HG03354 (cell line): ENCODE results near the gene HK1.
A peak's percentile ranks its signal among the peaks of the same experiment; 100 is the strongest.
"Not testable (repeated sequence)": the region's sequence is repeated elsewhere in the genome, so short reads cannot be mapped to it uniquely, and the experiment has no call there.

ENCODE experiments used
- ATAC-seq: cut with Tn5 transposase; IDR thresholded peaks from one replicate; pipeline ENCODE4 v1.9.1; 2021; ENCODE audit warnings: mild to moderate bottlenecking; ENCODE audit not compliant: unreplicated experiment, poor library complexity, severe bottlenecking

Gene HK1

GRCh38 chr10:69434926-69435325 lies 156.6 kb downstream of the HK1 start:
- no peak for ATAC-seq

GRCh38 chr10:69435966-69436520 lies 157.7 kb downstream of the HK1 start:
- ATAC-seq, result no peak

- no peak for ATAC-seq
Measured at GRCh38 chr10:69437321-69438259, 159.3 kb downstream of the HK1 start.

- ATAC-seq, result no peak
Measured at GRCh38 chr10:69438536-69439349, 160.4 kb downstream of the HK1 start.

- ATAC-seq, result no peak
Measured at GRCh38 chr10:69439350-69439739, 161.0 kb downstream of the HK1 start.

- ATAC-seq, result no peak
Measured at GRCh38 chr10:69439813-69440506, 161.7 kb downstream of the HK1 start.

GRCh38 chr10:69443354-69443753 lies 165.1 kb downstream of the HK1 start:
- no peak for ATAC-seq

- no peak for ATAC-seq
Measured at GRCh38 chr10:69445041-69445440, 166.7 kb downstream of the HK1 start.

GRCh38 chr10:69446229-69446628 lies 167.9 kb downstream of the HK1 start:
- ATAC-seq, result no peak

GRCh38 chr10:69446650-69447151 lies 168.4 kb downstream of the HK1 start:
- ATAC-seq, result no peak

- ATAC-seq, result no peak
Measured at GRCh38 chr10:69449841-69450240, 171.5 kb downstream of the HK1 start.

- not testable (repeated sequence) for ATAC-seq
Measured at GRCh38 chr10:69450395-69450794, 172.1 kb downstream of the HK1 start.

GRCh38 chr10:69451209-69451783 lies 173.0 kb downstream of the HK1 start, which contains the start of gene TSPAN15:
Gene TSPAN15 (plus strand): TSS chr10:69451465. CDS start chr10:69451595, 130 bp downstream.
- ATAC-seq, result peak; percentile 83
